ENCODE data around the gene GLDN.

The GLDN gene

DNA sequence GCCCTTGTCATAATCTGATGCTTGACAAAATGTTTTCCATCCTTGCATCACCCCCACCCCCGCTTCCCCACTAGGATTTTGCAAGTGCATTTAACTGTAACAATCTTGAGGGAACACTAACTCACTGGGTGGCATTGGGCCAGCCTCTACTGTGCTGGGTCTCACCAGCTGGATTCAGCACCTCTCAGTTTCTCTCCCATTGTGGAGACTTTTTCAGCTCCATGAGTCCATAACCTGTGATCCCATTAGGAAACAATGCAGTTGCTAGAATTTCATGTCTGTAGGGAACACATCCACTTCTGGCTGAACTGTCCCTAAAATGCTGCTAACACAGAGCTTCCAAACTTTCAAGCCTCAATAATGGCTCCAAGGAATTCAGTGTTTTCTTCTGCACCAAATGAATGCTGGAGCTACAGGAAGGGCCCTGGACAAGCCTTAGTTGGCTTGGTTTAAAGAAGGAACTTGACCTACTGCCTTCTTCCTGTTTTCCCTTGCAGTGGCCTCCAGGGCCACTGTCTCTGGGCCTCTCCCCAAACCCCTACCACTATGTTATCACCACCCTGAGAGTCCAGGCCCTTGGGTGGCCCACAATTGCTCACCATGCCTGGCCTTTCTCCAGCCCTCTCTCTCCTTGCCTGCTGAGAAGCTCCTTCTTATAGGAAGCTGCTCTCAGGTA lies 18.7 kb upstream of the GLDN start:
- no peak for DNase-seq (ENCODE audit: low read depth)

DNA sequence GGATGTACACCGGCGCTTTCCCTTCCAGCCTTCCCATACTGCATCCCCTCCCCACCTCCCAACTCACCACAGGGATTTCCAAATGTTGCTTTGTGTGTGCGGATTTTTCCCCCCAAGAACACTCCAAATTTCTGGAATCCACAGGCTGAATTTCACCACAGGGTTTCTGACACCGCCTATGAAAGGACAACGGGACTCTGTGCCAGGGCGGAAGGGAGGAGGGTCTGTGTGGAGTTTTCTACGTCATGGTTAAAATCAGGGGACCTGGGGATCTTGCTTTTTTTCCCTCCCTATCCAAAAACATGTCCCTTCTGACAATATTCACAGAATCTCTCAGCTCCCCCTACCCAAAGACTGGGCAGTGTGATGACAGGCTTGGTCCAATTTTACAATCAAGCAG lies 17.7 kb upstream of the GLDN start:
- DNase-seq (ENCODE audit: low read depth) = no peak

- DNase-seq (ENCODE audit: low read depth) = no peak
Measured at GRCh38 chr15:51325167-51325566, 16.3 kb upstream of the GLDN start.

DNA sequence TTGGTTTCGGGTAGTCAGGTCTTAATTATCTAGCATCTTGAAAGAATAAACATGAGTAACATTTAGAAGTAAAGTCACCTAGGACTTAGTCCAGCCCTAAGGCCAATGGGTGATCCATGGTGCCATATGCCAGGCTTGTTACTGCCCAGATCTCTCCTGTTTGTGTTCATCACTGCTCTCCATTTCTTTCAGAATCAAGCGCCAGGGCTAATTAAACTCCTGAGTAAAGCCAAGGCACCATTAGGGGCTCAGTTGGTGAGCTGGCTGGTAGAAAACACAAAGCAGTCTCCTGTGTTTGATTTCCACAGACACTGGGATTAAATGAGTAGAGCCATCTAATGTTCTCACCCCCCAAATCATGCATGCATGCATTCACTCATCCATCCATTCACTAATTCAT lies 14.4 kb upstream of the GLDN start:
- DNase-seq (ENCODE audit: low read depth) = no peak

DNA sequence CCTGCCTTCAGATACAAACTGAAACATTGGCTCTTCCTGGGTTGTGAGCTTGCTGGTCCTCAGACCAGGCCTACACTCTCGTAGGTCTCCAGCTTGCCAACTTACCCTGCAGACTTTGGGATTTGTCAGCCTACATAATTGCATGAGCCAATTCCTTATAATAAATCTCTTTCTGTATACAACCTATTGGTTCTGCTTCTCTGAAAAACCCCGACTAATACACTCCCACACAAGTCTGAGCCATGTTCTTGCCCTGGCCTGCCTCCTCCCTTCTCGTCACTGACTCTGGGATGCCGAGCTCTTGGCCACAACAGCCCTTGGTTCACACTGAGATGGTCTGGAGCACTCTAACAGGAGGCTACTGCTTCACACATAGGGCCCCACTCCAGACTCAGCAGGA lies 12.5 kb upstream of the GLDN start:
- no peak for DNase-seq (ENCODE audit: low read depth)

- DNase-seq (ENCODE audit: low read depth) = no peak
Measured at GRCh38 chr15:51331141-51331540, 10.3 kb upstream of the GLDN start.

DNA sequence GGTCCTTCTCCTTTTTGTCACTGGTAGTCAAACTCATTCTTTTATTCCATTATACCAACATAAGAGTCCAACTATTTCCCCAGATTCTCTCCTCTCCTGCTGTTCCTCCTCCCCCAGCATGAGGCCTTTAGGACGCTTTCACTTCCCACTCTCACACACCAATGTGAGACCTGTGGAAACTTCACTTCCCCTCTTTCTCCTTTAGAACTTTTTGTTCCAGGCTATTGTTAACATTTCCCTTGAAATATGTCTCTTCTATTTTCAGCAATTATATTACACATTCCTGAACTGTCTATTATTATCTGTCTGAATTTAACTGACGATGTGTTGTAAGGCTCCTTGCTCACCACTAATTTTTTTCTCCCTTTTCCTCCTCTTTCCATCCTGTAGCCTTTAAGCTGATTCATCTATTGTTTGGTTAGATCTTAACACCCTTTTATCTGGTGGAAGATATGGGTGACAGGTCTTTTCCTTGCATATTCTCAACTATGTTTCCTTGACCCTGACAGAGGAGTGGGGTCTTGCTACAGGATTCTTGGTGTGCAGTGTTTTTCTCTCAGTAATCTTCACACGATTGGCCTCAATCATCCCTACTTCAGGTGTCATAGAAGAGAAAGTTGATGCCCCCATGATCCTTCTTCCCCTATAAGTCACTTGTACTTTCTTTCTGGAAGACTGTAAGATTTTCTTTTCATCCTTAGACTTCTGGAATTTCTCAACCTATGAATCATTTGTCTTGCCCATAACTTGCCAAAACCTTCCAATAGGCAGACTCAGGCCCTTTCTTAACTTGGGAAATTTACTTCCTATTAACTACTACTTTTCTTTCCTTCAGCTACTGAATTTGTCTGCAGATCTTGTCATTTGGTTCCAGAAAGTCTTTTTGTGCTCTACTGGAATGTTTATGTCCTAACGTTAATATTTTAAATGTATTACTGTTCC lies 9.0 kb upstream of the GLDN start:
- no peak for DNase-seq (ENCODE audit: low read depth)

DNA sequence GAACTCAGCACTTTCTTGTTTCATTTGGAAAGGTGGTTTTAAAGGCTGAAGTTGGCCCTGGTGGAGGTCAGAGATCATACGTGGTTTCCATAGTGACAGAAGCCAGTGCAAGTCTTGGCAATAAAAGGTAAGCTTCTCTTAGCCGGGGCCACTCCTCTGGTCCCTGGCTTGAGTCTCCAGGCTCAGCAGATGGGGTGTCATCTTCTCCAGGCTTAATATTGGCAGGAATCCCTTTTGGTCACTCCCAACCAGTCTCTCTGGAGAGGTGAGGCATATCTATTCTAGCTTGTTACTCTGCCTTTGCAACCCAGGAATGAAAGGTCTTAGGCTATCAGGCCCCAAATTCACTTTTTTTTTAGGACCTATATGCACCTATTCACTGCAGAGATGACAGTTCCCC lies 7.9 kb upstream of the GLDN start:
- DNase-seq (ENCODE audit: low read depth) = no peak

DNA sequence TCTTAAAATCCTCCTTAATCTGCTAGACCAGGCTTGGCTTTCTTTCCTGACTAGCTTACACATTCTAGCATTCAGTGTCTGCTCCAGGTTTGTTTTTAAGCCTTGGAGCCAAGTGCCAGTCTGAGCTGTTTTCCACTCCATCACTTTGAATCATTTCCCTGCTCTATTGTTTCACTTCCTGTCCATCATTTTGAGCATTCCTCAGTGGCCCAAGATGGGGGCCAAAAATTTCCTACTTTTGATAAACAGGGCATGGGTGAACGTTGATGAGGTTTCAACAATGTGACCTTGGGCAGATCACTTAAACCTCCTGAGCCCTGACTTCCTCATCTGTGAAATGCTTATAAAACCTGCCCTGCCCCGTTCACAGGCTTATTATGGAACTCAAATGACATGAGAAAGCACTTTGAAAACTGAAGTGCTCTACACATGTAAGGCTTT lies 7.4 kb upstream of the GLDN start:
- no peak for DNase-seq (ENCODE audit: low read depth)

GRCh38 chr15:51335087-51335486 lies 6.4 kb upstream of the GLDN start:
- no peak for DNase-seq (ENCODE audit: low read depth)

GRCh38 chr15:51335538-51336410 lies 5.7 kb upstream of the GLDN start:
- no peak for DNase-seq (ENCODE audit: low read depth)

DNA sequence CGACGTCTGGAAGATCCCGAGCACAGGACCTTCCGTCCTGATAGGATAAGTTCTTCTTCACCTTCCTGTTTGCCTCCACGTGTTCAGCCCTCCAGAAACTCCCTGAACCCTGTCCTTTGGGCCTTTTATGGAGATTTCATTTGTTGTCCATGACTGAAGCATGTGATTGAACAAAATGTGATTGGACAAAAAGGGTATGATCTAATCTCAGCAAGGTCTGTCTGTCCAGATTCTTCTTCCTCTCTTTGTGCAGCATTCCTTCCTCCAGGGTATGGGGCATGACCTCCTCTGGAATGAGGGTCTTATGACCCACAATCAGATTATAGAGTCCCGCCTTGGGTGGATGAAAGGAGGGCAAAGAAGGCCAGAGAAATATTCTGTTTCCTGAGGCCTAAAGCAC lies 3.0 kb upstream of the GLDN start, which contains the start of gene CYP19A1:
Gene CYP19A1 (minus strand): TSS at position 101 of the 400 bp plus-strand sequence. CDS start 95,684 bp downstream, outside the sequence.
- no peak for DNase-seq (ENCODE audit: low read depth)

DNA sequence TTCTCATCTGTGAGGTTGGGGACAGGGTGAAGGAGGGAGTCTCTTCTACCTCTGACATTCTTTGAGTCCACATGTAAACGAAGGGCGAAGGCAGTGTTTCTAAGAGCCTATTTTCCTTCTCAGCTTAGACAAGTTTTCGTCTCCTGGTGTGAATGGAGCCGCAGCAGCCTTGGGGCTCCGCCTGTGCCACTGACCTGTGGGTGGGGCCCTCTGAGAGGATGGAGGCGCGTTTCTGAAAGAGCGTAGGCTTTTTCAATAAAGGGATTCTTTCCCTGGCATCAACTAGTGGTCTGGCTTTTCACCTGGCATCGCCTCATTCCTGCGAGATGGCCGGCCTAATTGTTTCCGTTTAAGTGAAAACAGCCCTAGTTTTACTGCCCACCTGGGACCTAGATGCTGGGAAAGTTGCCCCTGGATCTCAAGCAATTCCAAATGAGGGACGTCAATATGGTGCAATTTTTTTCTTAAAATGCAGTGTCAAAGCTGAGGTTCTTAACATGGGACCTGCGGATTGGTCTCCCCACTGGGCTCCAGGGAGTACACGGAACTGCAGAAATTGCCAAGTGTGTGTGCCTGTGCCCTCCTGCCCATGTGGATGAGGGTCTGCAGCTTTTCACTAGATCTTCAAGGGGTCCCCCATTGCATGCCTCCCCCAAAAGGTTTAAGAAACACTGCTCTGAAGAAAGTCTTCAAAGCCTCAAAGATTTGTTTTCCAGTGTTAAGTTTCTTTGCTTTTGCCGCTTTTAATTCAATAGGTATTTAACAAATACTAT lies 958 bp downstream of the GLDN start:
- DNase-seq (ENCODE audit: low read depth) = no peak

- DNase-seq (ENCODE audit: low read depth) = no peak
Measured at GRCh38 chr15:51343466-51343865, 2.0 kb downstream of the GLDN start.

GRCh38 chr15:51346136-51346535 lies 4.7 kb downstream of the GLDN start:
- DNase-seq (ENCODE audit: low read depth) = no peak

GRCh38 chr15:51348688-51349087 lies 7.2 kb downstream of the GLDN start:
- no peak for DNase-seq (ENCODE audit: low read depth)

DNA sequence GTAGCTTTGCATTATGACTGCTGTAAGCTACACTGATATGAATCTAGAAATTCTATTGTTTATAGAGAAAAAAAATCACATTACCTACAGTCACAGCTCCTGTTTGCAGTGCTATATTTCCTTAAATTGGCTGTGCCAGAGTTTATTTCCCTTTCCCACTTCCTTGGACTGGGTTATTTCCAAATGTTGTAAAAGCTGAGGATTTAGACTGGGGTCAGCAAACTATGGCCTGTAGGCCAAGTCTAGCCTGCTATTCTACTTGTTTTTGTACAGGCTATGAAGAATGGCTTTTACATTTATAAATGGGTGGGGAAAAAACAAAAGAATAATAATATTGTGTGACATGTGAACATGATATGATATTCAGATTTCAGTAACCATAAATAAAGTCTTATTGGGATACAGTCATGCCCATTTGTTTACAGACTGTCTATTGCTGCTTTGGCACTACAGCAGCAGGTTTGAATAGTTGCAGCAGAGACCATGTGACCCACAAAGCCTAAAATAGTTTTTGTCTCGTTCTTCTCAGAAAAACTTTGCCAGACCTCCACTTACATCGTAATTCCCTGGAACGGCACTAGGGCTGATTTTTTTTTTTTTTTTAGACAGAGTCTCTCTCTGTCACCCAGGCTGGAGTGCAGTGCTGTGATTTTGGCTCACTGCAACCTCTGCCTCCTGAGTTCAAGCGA lies 7.8 kb downstream of the GLDN start:
- DNase-seq (ENCODE audit: low read depth) = no peak

GRCh38 chr15:51350723-51351122 lies 9.3 kb downstream of the GLDN start:
- DNase-seq (ENCODE audit: low read depth) = no peak

DNA sequence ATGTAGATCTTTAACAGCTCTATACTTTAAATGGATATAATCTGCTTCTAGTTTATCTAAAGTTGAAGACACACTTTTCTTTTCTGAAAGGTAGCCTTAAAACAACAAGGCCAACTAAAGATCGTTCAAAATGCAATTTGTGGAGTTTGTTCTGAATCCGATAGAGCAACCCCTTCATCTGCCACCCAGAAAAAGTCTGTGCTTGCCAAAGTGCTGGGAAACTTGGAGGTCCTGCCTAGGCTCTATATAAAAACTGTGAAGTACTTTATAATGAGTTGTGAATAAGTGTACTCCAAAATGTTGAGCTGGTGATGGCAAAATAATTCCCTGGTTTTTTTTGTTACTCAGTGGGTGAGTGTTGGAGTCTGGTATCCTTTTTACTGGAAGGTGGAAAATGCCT lies 12.5 kb downstream of the GLDN start:
- no peak for DNase-seq (ENCODE audit: low read depth)

GRCh38 chr15:51355096-51355495 lies 13.6 kb downstream of the GLDN start:
- DNase-seq (ENCODE audit: low read depth) = no peak

- DNase-seq (ENCODE audit: low read depth) = no peak
Measured at GRCh38 chr15:51356147-51356546, 14.7 kb downstream of the GLDN start.
